GM19238 (cell line): Measurements from ENCODE around the gene RNF4.
"Not testable (repeated sequence)": the region's sequence is repeated elsewhere in the genome, so short reads cannot be mapped to it uniquely, and the experiment has no call there.

Experiments
- DNase-seq: peaks from one replicate; pipeline ENCODE4 v3.0.0; 2011; ENCODE audit warnings: low spot score; ENCODE audit not compliant: insufficient read length

Gene RNF4

GRCh38 chr4:2486981-2487380 is 18.1 kb downstream of the RNF4 start:
- no peak for DNase-seq

- peak; percentile 46 for DNase-seq
These were observed 18.7 kb downstream of the RNF4 start for GRCh38 chr4:2487632-2488031.

GRCh38 chr4:2489081-2489805 is 20.3 kb downstream of the RNF4 start:
- no peak for DNase-seq

GRCh38 chr4:2489841-2490552 is 21.1 kb downstream of the RNF4 start:
- DNase-seq = no peak

- DNase-seq = no peak
These were observed 24.1 kb downstream of the RNF4 start for GRCh38 chr4:2492970-2493369.

GRCh38 chr4:2494992-2495391 is 26.1 kb downstream of the RNF4 start:
- no peak for DNase-seq

- DNase-seq = no peak
These were observed 28.4 kb downstream of the RNF4 start for GRCh38 chr4:2497324-2497723.

GRCh38 chr4:2497931-2498330 is 29.0 kb downstream of the RNF4 start:
- DNase-seq = peak; percentile 74

GRCh38 chr4:2500547-2500946 is 31.6 kb downstream of the RNF4 start:
- DNase-seq = no peak

GRCh38 chr4:2501034-2501594 is 32.2 kb downstream of the RNF4 start:
- DNase-seq = no peak

- no peak for DNase-seq
These were observed 34.9 kb downstream of the RNF4 start for GRCh38 chr4:2503809-2504208.

- DNase-seq = no peak
These were observed 38.4 kb downstream of the RNF4 start for GRCh38 chr4:2507259-2507658.

GRCh38 chr4:2507855-2508254 is 38.9 kb downstream of the RNF4 start:
- DNase-seq = no peak

- DNase-seq = no peak
These were observed 41.7 kb downstream of the RNF4 start for GRCh38 chr4:2510351-2511259.

GRCh38 chr4:2511645-2512131 is 42.8 kb downstream of the RNF4 start:
- no peak for DNase-seq

- no peak for DNase-seq
These were observed 43.7 kb downstream of the RNF4 start for GRCh38 chr4:2512396-2513135.

GRCh38 chr4:2514193-2514592 is 45.3 kb downstream of the RNF4 start:
- not testable (repeated sequence) for DNase-seq

- not testable (repeated sequence) for DNase-seq
These were observed 46.0 kb downstream of the RNF4 start for GRCh38 chr4:2514944-2515343.

- no peak for DNase-seq
These were observed 47.1 kb downstream of the RNF4 start for GRCh38 chr4:2515830-2516550.

GRCh38 chr4:2516635-2517034 is 47.7 kb downstream of the RNF4 start:
- no peak for DNase-seq
